ENCODE measurements around the gene SH3RF3. TPM values are rescaled to one million over a fixed set of nuclear protein-coding genes. Genes with fewer than 3 reads are reported as not detected.

The SH3RF3 gene
- total RNA-seq, 2 donors from 2014 or later = 1.3 to 5.6 TPM

DNA sequence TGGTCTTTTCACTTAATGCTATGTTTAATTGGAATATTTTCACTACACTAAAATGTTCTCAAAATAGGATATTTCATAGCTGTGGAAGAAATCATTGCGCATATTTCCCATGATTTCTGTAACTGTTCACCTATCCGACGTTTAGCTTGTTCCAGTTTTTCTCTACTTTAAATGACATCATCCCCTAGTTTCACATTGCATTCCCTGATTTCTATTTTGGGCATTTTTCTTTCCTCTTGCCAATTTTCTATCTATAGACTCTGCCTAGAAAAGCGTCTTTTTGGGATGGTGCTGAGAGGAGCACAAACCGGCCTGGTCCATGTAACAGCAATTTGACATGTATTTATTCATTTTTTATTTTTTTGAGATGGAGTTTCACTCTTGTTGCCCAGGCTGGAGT, 163.4 kb downstream of the SH3RF3 start:
- no peak for TF ChIP-seq POLR2A (IDR thresholded peaks at IDR 0.05)
- TF ChIP-seq, protein P1, sequence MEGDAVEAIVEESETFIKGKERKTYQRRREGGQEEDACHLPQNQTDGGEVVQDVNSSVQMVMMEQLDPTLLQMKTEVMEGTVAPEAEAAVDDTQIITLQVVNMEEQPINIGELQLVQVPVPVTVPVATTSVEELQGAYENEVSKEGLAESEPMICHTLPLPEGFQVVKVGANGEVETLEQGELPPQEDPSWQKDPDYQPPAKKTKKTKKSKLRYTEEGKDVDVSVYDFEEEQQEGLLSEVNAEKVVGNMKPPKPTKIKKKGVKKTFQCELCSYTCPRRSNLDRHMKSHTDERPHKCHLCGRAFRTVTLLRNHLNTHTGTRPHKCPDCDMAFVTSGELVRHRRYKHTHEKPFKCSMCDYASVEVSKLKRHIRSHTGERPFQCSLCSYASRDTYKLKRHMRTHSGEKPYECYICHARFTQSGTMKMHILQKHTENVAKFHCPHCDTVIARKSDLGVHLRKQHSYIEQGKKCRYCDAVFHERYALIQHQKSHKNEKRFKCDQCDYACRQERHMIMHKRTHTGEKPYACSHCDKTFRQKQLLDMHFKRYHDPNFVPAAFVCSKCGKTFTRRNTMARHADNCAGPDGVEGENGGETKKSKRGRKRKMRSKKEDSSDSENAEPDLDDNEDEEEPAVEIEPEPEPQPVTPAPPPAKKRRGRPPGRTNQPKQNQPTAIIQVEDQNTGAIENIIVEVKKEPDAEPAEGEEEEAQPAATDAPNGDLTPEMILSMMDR (IDR thresholded peaks at IDR 0.05) = no peak
- ATAC-seq = no peak
- WGBS, 2 donors = 72 to 73% methylated on average over 5 of the region's 5 CpGs
- Histone ChIP-seq H3K36me3 (replicated peaks in 1 of 2; ENCODE audit: insufficient read depth in 1 of 2, low read depth in 2 of 2) (no peaks in the 10 kb centered on the region), H3K27me3 (no peaks in the 10 kb centered on the region), H3K4me1 (no peaks in the 10 kb centered on the region), H3K4me3 (no peak overlapping the region), H3K9me3 (no peaks in the 10 kb centered on the region), H3K27ac (no peak overlapping the region)
- intact Hi-C loops (cut with DNase I) = no loop called here
- DNase-seq = no peak

DNA sequence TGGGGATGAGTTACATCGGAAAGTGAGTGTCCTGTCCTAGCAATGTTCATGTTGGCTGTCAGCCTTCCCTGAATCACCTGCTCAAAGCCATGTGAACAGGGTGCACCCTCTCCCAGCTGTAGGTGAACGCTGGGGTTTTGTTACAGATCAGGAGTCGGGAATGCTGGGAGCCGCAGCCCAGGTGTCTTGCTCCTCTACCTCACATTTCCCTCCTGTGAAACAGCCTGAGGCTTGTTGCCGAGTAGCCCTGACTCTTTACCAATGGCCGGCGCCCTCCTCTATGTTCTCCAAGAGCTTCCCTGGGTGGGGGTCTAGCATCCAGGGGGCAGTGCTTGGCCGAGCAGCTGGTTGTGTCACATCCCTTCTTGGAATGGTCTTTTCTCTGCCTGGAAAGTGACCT, 164.7 kb downstream of the SH3RF3 start:
- no peaks in the 10 kb centered on the region for H3K27me3 ChIP-seq
- H3K36me3 ChIP-seq (replicated peaks in 1 of 2; ENCODE audit: insufficient read depth in 1 of 2, low read depth in 2 of 2) = no peaks in the 10 kb centered on the region
- H3K9me3 ChIP-seq = no peaks in the 10 kb centered on the region
- H3K27ac ChIP-seq = no peak overlapping the region
- H3K4me1 ChIP-seq = no peaks in the 10 kb centered on the region
- no peak for DNase-seq
- TF ChIP-seq POLR2A (IDR thresholded peaks at IDR 0.05) = no peak
- TF ChIP-seq, protein P1 (IDR thresholded peaks at IDR 0.05) = no peak
- WGBS, 2 donors = 81 to 86% methylated on average over 7 to 8 of the region's 8 CpGs
- no peak for ATAC-seq
- intact Hi-C loops (cut with DNase I) = no loop called here
- no peak overlapping the region for H3K4me3 ChIP-seq

DNA sequence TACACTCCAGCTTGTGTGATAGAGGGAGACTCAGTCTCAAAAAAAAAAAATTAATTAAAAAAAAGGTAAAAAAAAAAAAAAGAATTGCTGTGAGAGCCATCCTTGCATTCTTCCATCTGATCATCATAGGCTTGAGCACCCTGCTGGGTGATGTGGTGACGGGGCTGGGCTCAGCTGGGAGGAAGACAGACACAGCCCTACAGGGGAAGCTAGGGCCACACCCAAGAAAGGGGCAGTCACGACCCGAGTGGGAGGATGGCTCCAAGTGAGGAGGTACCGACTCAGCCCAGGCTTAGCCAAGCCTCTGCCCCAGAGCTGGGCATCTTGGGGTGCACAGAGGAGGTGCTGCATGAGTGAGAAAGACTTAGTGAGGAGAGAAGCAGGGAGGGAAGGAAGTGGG, 165.5 kb downstream of the SH3RF3 start:
- Histone ChIP-seq H3K4me1 (no peaks in the 10 kb centered on the region), H3K27me3 (no peaks in the 10 kb centered on the region), H3K27ac (no peak overlapping the region), H3K4me3 (no peak overlapping the region), H3K9me3 (no peaks in the 10 kb centered on the region), H3K36me3 (replicated peaks in 1 of 2; ENCODE audit: insufficient read depth in 1 of 2, low read depth in 2 of 2) (no peaks in the 10 kb centered on the region)
- 82 to 95% methylated on average over 4 of the region's 4 CpGs for WGBS, 2 donors
- DNase-seq (no peak), ATAC-seq (no peak)
- TF ChIP-seq, protein P1 (IDR thresholded peaks at IDR 0.05) = no peak
- TF ChIP-seq POLR2A (IDR thresholded peaks at IDR 0.05) = no peak
- intact Hi-C loops (cut with DNase I) = no loop called here

DNA sequence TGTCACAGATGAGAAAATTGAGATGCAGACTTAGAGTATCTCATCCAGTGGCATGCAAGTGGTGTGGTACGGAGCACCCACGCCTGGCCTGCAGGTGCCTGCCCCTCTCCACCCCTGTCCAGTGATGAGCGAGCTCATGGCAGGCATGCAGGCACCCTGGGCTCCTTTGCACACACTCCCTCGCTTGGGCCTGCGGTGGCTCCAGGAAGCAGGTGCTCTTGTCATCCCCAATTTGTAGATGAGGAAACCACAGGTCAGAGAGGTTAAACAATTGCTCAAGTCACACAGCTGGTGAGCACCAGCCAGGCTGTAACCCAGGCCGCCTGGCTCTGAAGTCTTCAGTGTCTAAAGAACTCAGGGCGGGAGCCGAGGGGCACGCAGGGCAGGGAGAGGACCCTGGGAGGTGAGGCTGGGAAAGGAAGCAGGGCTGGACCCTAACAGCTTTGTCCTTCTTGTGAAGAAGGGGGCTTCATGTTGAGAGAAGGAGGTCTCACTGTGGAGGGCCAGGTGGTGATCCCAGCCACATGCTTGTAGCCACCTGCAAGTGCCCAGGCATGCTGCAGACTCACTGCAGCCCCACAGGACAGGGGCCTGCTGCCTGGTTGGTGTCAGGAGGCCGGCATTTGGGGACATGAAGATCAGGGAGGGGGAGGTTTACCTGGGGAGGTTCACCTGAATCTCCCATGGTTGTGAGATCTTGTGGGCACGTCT, 166.2 kb downstream of the SH3RF3 start:
- H3K9me3 ChIP-seq = no peaks in the 10 kb centered on the region
- H3K4me1 ChIP-seq = no peaks in the 10 kb centered on the region
- no peaks in the 10 kb centered on the region for H3K27me3 ChIP-seq
- TF ChIP-seq, protein P1 (IDR thresholded peaks at IDR 0.05) = no peak
- no peak for TF ChIP-seq POLR2A (IDR thresholded peaks at IDR 0.05)
- H3K4me3 ChIP-seq = no peak overlapping the region
- ATAC-seq (no peak), DNase-seq (no peak)
- intact Hi-C loops (cut with DNase I) = no loop called here
- no peaks in the 10 kb centered on the region for H3K36me3 ChIP-seq (replicated peaks in 1 of 2; ENCODE audit: insufficient read depth in 1 of 2, low read depth in 2 of 2)
- 84 to 89% methylated on average over 9 to 11 of the region's 11 CpGs for WGBS, 2 donors
- no peak overlapping the region for H3K27ac ChIP-seq

DNA sequence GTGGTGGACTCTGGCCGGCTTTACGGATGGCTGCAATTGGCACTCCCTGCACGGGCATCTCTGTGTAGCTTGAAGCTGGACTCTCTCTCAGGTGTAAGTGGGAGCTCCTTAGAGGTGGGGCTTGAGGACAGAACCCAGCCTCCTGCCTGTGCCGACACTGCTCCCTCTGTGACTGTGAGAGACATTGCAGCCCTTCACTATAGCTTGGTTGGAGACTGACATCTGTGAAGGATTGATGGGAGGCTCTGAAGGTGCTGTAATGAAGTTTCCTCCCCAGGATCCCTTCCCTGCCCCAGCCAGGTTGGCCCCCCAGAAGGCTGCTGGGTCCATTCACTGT, 166.7 kb downstream of the SH3RF3 start:
- Histone ChIP-seq H3K36me3 (replicated peaks in 1 of 2; ENCODE audit: insufficient read depth in 1 of 2, low read depth in 2 of 2) (no peaks in the 10 kb centered on the region), H3K4me3 (no peak overlapping the region), H3K27me3 (no peaks in the 10 kb centered on the region), H3K9me3 (no peaks in the 10 kb centered on the region), H3K27ac (no peak overlapping the region), H3K4me1 (no peaks in the 10 kb centered on the region)
- DNase-seq (no peak), ATAC-seq (no peak)
- intact Hi-C loops (cut with DNase I) = no loop called here
- TF ChIP-seq, protein P1 (IDR thresholded peaks at IDR 0.05) = no peak
- TF ChIP-seq POLR2A (IDR thresholded peaks at IDR 0.05) = no peak
- WGBS, 2 donors = 70 to 100% methylated on average over 1 to 4 of the region's 4 CpGs
